ENCODE results near the gene MBNL3.

The MBNL3 gene

GRCh38 chrX:132413459-132413858, 75.4 kb downstream of the MBNL3 start:
- DNase-seq, result no peak

DNA sequence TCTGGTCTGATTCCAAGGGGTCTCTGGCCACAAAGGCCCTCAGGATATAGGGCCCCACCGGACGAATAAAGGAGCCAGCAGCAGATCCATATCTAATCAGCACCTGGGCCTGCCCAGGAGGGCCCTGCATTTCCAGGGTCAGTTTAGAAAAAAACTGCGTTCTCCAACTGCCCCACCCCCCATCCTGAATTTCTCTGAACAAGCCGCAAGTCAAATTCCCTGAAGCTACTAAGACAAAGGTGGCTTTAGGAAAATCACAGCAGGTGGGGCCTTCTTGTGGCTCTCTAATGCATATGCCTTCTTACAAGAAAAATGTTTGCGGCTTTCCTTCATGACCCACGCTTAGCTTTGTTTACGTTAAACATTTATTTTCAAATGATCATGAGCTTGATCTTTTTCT, 76.6 kb downstream of the MBNL3 start:
- no peak for DNase-seq

GRCh38 chrX:132411310-132411977, 77.4 kb downstream of the MBNL3 start:
- no peak for DNase-seq

GRCh38 chrX:132409780-132410556, 78.9 kb downstream of the MBNL3 start:
- no peak for DNase-seq

DNA sequence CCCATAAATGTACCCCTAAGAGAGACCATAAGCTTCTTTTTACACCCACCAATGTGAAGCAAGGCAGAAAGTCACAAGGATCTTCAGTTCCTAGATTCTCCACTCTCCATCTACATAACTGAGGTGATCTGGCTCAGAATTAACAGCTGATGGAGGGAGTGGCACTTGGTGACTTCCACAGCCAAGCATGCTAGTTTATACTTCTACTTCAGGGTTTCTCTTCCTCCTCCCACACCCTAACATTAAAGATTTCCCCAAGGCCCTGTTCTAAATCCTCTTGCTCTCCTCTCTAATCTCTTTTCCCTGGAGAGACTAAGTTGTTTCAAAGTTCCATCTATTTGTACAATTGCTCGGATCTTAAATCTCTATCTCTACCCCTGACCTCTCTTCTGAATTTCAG, 81.1 kb downstream of the MBNL3 start:
- no peak for DNase-seq

GRCh38 chrX:132406106-132406505, 82.7 kb downstream of the MBNL3 start:
- DNase-seq, result no peak

DNA sequence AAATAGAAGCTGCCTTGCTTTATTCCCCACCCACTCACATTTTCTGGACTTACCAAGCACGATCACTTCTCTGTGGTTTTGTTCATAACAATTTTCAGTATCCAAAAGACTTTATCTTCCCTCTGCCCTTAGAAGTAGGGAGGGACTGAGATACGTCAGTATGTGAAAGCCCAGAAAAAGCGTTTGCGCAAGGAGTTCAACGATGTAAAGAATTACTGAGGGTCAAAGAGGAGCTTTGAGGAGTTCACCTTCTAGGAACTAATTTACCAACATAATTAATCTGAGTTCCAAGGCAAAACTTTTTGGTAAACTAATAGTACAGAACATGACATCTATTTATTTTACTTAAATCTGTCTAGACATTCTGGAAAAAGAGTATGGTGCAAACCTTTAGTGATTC, 84.6 kb downstream of the MBNL3 start:
- DNase-seq, result no peak

DNA sequence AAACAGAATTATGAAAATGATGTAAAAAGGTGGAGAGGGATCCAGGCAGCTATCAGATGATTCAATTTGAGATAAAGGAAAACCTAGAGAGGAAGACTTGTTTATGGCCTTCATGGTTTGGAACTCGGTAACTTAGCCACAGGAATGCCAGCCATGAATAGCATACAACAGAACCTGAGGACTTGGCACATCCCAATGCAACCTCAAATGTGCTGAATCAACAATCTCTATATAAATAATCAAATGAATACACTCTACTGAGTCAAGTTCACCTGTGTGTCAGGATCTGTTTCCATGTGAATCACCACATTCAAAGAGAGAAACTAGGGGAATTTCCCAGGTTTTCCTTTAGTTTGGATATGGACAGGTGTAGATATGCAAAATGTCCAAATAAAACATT, 86.9 kb downstream of the MBNL3 start:
- DNase-seq, result no peak

GRCh38 chrX:132400706-132401105, 88.1 kb downstream of the MBNL3 start:
- no peak for DNase-seq

- DNase-seq, result no peak
These were observed 93.2 kb downstream of the MBNL3 start for GRCh38 chrX:132395645-132396044.

- DNase-seq, result no peak
These were observed 93.8 kb downstream of the MBNL3 start for GRCh38 chrX:132395026-132395425.

DNA sequence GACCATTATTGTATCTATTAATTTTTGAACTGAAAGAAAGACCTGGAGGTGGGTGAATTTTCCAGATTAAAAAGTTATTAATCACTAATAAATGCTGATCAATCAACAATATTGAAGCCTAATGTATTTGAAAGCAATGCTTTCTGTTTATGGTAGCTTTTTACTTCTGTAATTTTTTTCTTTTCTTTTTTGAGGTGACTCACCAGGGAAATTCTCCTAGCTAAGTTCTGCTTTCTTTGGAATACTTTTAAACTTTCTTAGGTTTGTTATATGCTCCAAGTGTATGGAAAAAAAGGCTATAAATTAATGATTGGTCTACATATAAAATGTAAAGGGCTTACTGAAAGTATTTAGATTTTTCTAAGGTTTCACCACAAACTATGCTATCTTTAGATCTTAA, 94.2 kb downstream of the MBNL3 start:
- DNase-seq, result no peak

DNA sequence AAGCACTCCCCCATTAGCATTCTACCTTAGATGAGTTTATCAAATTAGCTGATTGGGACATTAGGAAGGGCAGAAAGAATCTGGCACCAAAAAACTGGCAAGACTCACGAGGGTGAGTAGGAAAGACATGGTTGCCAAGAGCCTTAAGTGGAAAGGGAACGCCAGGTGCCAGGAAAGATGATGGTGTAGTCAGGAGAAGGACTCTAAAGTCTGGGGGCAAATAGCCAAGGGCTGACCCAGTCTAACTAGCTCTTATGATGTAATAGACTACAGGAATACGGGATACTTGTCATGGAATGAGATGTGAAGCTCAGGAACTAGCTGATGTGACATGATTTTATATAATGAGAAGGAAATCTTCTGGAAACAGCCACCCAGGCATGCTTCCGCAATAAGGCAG, 94.8 kb downstream of the MBNL3 start:
- no peak for DNase-seq

GRCh38 chrX:132393485-132393884, 95.4 kb downstream of the MBNL3 start:
- no peak for DNase-seq

DNA sequence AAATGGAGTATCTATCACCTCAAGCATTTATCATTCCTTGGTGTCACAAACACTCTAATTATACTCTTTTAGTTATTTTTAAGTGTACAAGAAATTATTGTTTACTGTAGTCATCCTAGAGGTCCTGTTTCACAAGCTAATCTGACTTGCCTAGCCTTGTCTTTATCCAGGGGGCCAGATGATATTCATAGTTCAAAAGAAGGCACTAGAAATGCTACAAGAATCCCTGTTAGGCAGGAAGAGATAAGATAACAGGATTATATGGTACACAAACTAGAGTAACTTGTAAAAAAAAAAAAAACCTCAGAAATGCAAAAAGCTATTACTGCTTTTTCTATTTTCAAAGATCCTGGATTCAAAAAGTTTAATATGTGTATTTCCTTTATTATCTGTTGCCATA, 95.8 kb downstream of the MBNL3 start:
- no peak for DNase-seq

DNA sequence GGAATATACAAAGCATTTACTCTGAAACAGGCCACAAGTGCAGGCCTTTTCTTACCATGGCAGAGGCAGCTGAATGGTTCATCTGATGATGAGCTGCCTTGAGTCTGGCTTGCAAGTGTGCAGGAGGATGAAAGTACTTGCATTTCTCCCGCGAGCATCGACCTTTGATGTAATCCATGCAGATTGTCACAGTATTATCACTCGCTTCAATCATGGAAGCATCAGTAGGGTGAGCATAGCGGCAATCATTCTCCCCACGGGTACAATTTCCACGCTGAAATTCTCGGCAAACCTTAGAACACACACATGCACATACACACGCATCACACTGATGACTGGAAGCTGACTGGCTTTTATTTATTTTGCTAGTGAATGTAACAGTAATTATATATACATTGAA, 98.0 kb downstream of the MBNL3 start:
- no peak for DNase-seq

DNA sequence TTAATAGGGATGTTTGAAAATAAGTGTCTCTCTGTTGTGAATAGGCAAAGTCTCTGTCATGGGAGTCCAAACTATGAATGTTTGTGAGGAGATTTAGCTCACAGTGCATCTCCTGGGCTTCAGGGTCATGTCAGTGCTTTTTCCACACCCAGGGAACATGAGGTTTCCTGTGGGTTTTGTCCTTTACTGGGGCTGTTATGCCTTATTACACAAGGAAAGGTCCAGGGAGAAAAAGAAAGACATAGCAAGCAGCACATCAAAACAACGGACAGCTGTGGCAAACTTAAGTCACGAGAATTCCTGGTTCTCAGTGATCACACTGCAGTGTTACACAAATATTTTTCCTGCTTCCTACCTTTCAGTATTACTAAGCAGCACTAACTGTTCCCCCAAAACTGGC, 99.4 kb downstream of the MBNL3 start:
- DNase-seq, result no peak

DNA sequence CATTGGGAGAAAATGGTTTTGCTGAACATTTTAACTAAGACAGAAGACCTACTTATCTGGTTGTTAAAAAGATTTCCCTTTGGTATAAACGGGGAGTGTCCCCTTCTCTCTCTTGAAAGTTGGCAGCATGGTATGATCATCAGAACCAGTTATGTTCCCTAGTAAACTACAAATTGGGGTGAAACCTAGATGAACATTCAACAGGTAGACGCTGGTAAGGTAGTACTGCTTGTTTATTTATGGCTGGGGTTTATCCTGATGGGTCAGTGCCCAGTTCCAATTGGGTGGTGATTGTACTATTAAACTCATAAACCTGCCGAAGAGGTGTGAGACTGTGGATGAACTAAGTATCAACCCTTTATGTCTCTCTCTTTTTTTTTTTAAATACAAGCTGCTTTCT, 100.5 kb downstream of the MBNL3 start:
- no peak for DNase-seq

- DNase-seq, result no peak
These were observed 104.5 kb downstream of the MBNL3 start for GRCh38 chrX:132384301-132384700.

GRCh38 chrX:132382068-132382467, 106.8 kb downstream of the MBNL3 start:
- no peak for DNase-seq

GRCh38 chrX:132378281-132378680, 110.6 kb downstream of the MBNL3 start:
- DNase-seq, result no peak

- DNase-seq, result no peak
These were observed 112.9 kb downstream of the MBNL3 start for GRCh38 chrX:132375941-132376340.

DNA sequence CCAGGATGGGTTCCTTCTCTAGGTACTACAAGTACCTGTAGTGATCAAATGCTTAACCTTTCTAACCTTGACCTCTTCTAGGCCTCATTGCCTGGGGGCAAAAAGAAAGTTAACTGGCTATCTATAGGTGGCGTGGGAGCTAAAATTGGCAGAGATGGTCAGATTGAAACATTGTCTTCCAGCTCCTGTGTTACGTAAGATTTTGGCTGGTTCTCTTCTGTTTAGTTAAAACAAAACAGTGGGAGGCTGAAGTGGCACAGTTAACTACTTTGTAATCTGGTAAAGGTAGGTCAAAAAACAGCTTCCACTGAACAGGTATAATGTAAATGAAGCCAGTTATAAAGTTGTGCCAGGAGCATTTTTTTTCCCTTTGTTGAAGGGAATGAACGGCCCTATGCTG, 115.2 kb downstream of the MBNL3 start:
- DNase-seq, result no peak

DNA sequence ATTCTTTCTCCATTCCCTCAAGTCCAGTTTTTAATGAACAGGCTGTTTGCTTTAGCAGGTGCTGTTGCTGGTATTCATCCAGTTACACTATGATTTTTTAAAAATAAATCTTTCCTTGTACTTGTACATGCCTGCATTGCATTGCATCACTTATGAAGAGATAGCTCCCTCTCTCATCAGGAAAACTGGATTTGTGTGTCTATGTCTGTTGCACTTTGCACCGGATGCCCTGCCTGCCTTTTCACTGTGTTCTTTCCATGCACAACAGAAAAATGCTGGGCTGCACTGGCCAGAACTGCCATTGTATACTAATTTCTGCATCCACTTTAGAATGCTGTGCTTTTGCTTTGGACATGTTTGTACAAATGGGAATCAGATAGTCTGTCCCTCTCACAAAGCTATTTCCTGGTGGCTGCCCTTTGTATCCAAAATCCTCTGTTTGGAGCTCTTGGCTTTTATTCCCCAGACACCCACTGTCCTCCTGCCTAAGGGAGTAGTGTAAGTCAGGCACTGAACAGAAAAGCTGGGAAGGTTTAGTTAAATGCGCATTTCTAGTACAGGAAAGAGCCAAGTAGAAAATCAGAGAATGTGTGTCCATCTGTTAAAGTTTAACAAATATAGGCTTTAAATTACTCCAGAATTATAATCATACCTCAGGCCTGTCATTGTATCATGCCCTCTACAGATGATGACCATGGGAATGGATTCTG, 119.1 kb downstream of the MBNL3 start:
- no peak for DNase-seq
